WERI-Rb-1 (cell line): ENCODE measurements around the gene ZFX.
A peak's percentile ranks its signal among the peaks of the same experiment; 100 is the strongest.

Source experiments
- DNase-seq: peaks from one replicate; pipeline ENCODE4 v3.0.0-alpha.2; 2020
- H3K27ac ChIP-seq: fragments of 250-450 bp; sonication (Bioruptor Pico); 2 replicates; pipeline ENCODE4 v1.5.1; 2020; ENCODE audit warnings: mild to moderate bottlenecking, moderate library complexity
- H3K27me3 ChIP-seq: fragments of 250-450 bp; sonication (Bioruptor Pico); 2 replicates; pipeline ENCODE4 v1.5.1; 2021; ENCODE audit warnings: mild to moderate bottlenecking, low read depth, moderate library complexity; ENCODE audit not compliant: insufficient read depth, severe bottlenecking
- H3K36me3 ChIP-seq: fragments of 250-450 bp; sonication (Bioruptor Pico); 2 replicates; pipeline ENCODE4 v1.5.1; 2020; ENCODE audit warnings: mild to moderate bottlenecking, moderate library complexity
- H3K4me3 ChIP-seq: 2 replicates; pipeline ENCODE4 v1.5.1; 2011; ENCODE audit warnings: low read depth, mild to moderate bottlenecking, control low read depth, low read length
- H3K9me3 ChIP-seq: fragments of 250-450 bp; sonication (Bioruptor Pico); 2 replicates; pipeline ENCODE4 v1.5.1; 2021; ENCODE audit warnings: mild to moderate bottlenecking, moderate library complexity; ENCODE audit not compliant: severe bottlenecking
- CTCF ChIP-seq: IDR thresholded peaks from 2 replicates; pipeline ENCODE4 v1.5.1; 2011; ENCODE audit warnings: low read depth, mild to moderate bottlenecking, control low read depth, inconsistent platforms, low read length

Gene ZFX

GRCh38 chrX:24150051-24150790, 692 bp downstream of the ZFX start:
- H3K27ac ChIP-seq: peak overlapping the region; percentile 99
- H3K4me3 ChIP-seq: peak overlapping the region; percentile 98
- peaks cover 24% of the 10 kb centered on the region for H3K36me3 ChIP-seq
- peak; percentile 94 for DNase-seq
- no peaks in the 10 kb centered on the region for H3K9me3 ChIP-seq
- H3K27me3 ChIP-seq: no peaks in the 10 kb centered on the region
- TF ChIP-seq CTCF: peak; percentile 69

DNA sequence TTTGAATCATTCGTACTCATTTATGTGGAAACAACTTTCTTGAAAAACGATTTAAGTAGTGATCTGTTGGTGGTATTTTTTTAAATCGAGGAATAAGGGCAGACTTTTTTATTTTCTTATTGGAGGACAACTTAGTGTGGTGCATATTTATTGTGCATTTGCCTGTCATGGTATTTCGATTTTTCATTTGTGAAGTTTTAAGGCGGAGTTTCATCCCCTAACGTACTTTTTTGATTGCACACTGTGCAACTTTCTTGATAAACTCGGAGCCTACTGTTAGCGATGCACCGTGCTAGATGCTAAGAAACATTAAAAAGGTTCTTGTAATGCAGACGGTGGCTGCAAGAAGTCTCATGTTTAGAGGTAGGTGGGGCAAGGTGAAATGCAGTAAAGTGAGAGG, 1.4 kb downstream of the ZFX start:
- no peaks in the 10 kb centered on the region for H3K27me3 ChIP-seq
- H3K27ac ChIP-seq: peak overlapping the region; percentile 99
- peak overlapping the region; percentile 98 for H3K4me3 ChIP-seq
- H3K9me3 ChIP-seq: no peaks in the 10 kb centered on the region
- TF ChIP-seq CTCF: no peak
- peaks cover 24% of the 10 kb centered on the region for H3K36me3 ChIP-seq
- no peak for DNase-seq

GRCh38 chrX:24151513-24151912, 2.0 kb downstream of the ZFX start:
- Histone ChIP-seq H3K36me3 (peaks cover 24% of the 10 kb centered on the region), H3K27ac (peak overlapping the region; percentile 99; the same call in 1 of the 2 replicates), H3K9me3 (no peaks in the 10 kb centered on the region), H3K4me3 (peak overlapping the region; percentile 98), H3K27me3 (no peaks in the 10 kb centered on the region)
- no peak for TF ChIP-seq CTCF
- DNase-seq: no peak

- Histone ChIP-seq H3K27me3 (no peaks in the 10 kb centered on the region), H3K27ac (no peak overlapping the region), H3K36me3 (peaks cover 35% of the 10 kb centered on the region), H3K4me3 (no peak overlapping the region), H3K9me3 (no peaks in the 10 kb centered on the region)
- no peak for TF ChIP-seq CTCF
- no peak for DNase-seq
Measured at GRCh38 chrX:24153178-24153795, 3.8 kb downstream of the ZFX start.

DNA sequence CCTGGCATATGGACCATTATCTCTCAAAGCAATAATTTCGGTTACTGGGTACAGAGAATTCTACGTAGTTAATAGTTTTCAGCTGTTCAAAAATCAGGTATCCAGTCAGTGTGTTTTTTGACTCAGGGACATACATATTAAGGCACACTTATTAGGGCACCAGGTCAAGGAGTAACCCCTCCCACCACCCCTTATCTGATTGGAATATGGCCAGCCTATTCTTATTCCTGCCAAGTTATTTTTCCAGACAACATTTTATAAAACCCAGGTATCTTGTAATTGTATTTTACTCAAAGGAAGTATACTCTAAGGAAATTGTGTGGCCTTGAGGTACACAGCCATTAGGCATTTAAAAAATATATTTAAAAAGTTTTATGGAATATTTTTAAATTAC, 4.3 kb downstream of the ZFX start:
- Histone ChIP-seq H3K36me3 (peaks cover 36% of the 10 kb centered on the region), H3K9me3 (no peaks in the 10 kb centered on the region), H3K27me3 (no peaks in the 10 kb centered on the region), H3K27ac (no peak overlapping the region), H3K4me3 (no peak overlapping the region)
- DNase-seq: no peak
- TF ChIP-seq CTCF: no peak
